ENCODE results near the gene CARMIL3. TPM values are rescaled to one million over a fixed set of nuclear protein-coding genes. Genes with fewer than 3 reads are reported as not detected.
"Not testable (repeated sequence)": the region's sequence is repeated elsewhere in the genome, so short reads cannot be mapped to it uniquely, and the experiment has no call there.

Gene CARMIL3
- total RNA-seq (ENCODE audit: low replicate concordance): not detected in 2 replicates

GRCh38 chr14:24051789-24052655 is at the start of gene CARMIL3:
Gene CARMIL3 (plus strand): TSS chr14:24052009. CDS start chr14:24052154, 145 bp downstream.
- peak; percentile 33 for DNase-seq (ENCODE audit: low read depth)
- TF ChIP-seq CTCF (IDR thresholded peaks at IDR 0.05; ENCODE audit: insufficient read depth, low read length): no peak
- peak within 1 kb of the TSS; percentile 63 for H3K4me3 ChIP-seq (ENCODE audit: low read depth, low read length)

- peak overlapping the region; percentile 41 for H3K4me3 ChIP-seq (ENCODE audit: low read depth, low read length)
- not testable (repeated sequence) for DNase-seq (ENCODE audit: low read depth)
These were observed 45.4 kb upstream of the CARMIL3 start for GRCh38 chr14:24006471-24006816.

GRCh38 chr14:24006817-24007652 is 44.8 kb upstream of the CARMIL3 start:
- not testable (repeated sequence) for DNase-seq (ENCODE audit: low read depth)
- peak overlapping the region; percentile 42 for H3K4me3 ChIP-seq (ENCODE audit: low read depth, low read length)

GRCh38 chr14:24011051-24011450 is 40.8 kb upstream of the CARMIL3 start:
- TF ChIP-seq CTCF (IDR thresholded peaks at IDR 0.05; ENCODE audit: insufficient read depth, low read length): no peak
- H3K4me3 ChIP-seq (ENCODE audit: low read depth, low read length): no peak overlapping the region
- DNase-seq (ENCODE audit: low read depth): no peak

GRCh38 chr14:24012726-24013273 is 39.0 kb upstream of the CARMIL3 start:
- not testable (repeated sequence) for H3K4me3 ChIP-seq (ENCODE audit: low read depth, low read length); DNase-seq (ENCODE audit: low read depth)

- TF ChIP-seq CTCF (IDR thresholded peaks at IDR 0.05; ENCODE audit: insufficient read depth, low read length): peak; percentile 93
- no peak overlapping the region for H3K4me3 ChIP-seq (ENCODE audit: low read depth, low read length)
- peak; percentile 83 for DNase-seq (ENCODE audit: low read depth)
These were observed 37.9 kb upstream of the CARMIL3 start for GRCh38 chr14:24013654-24014514.

GRCh38 chr14:24015745-24016144 is 36.1 kb upstream of the CARMIL3 start:
- H3K4me3 ChIP-seq (ENCODE audit: low read depth, low read length); DNase-seq (ENCODE audit: low read depth): not testable (repeated sequence)

- H3K4me3 ChIP-seq (ENCODE audit: low read depth, low read length); DNase-seq (ENCODE audit: low read depth): not testable (repeated sequence)
These were observed 32.8 kb upstream of the CARMIL3 start for GRCh38 chr14:24018978-24019377.

GRCh38 chr14:24019944-24020343 is 31.9 kb upstream of the CARMIL3 start:
- not testable (repeated sequence) for DNase-seq (ENCODE audit: low read depth); H3K4me3 ChIP-seq (ENCODE audit: low read depth, low read length)

- DNase-seq (ENCODE audit: low read depth); H3K4me3 ChIP-seq (ENCODE audit: low read depth, low read length): not testable (repeated sequence)
These were observed 31.3 kb upstream of the CARMIL3 start for GRCh38 chr14:24020520-24020919.

GRCh38 chr14:24024939-24025418 is 26.8 kb upstream of the CARMIL3 start:
- not testable (repeated sequence) for DNase-seq (ENCODE audit: low read depth); H3K4me3 ChIP-seq (ENCODE audit: low read depth, low read length)

GRCh38 chr14:24029687-24030086 is 22.1 kb upstream of the CARMIL3 start:
- not testable (repeated sequence) for H3K4me3 ChIP-seq (ENCODE audit: low read depth, low read length); DNase-seq (ENCODE audit: low read depth)

- not testable (repeated sequence) for H3K4me3 ChIP-seq (ENCODE audit: low read depth, low read length); DNase-seq (ENCODE audit: low read depth)
These were observed 20.5 kb upstream of the CARMIL3 start for GRCh38 chr14:24031331-24031730.
